Measurements from ENCODE around the gene SLCO4A1.

DNA sequence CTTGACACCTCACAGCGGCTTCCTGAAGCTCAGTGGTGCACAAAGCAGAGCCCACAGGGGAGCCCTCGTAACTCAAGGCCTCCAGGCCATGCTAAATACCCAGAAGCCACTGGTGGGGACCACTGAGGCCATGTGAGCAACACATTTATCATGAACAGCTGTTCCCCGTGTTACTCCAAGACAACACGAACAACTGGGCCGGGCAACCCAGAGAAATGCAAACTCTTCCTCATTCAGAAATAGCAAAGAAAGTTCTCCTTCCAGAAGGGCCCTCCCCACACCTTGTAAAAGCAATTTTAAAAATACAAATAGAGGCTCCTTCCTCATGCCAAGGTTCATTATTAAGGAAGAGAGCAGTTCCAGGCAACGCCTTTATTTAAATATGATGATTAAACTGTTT, 36.3 kb upstream of the SLCO4A1 start:
- TF ChIP-seq, protein P1, sequence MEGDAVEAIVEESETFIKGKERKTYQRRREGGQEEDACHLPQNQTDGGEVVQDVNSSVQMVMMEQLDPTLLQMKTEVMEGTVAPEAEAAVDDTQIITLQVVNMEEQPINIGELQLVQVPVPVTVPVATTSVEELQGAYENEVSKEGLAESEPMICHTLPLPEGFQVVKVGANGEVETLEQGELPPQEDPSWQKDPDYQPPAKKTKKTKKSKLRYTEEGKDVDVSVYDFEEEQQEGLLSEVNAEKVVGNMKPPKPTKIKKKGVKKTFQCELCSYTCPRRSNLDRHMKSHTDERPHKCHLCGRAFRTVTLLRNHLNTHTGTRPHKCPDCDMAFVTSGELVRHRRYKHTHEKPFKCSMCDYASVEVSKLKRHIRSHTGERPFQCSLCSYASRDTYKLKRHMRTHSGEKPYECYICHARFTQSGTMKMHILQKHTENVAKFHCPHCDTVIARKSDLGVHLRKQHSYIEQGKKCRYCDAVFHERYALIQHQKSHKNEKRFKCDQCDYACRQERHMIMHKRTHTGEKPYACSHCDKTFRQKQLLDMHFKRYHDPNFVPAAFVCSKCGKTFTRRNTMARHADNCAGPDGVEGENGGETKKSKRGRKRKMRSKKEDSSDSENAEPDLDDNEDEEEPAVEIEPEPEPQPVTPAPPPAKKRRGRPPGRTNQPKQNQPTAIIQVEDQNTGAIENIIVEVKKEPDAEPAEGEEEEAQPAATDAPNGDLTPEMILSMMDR (conservative IDR thresholded peaks at IDR 0.05; ENCODE audit: low read depth, low read length): no peak
- no peak for TF ChIP-seq EZH2 (IDR thresholded peaks at IDR 0.05; ENCODE audit: borderline replicate concordance, low read depth, low read length, poor library complexity, severe bottlenecking)
